ENCODE measurements around the gene ETV6. TPM values are rescaled to one million over a fixed set of nuclear protein-coding genes. Genes with fewer than 3 reads are reported as not detected.

The ETV6 gene
- total RNA-seq, 2 experiments from 2014 or later, result 55.3 to 57.5 TPM

DNA sequence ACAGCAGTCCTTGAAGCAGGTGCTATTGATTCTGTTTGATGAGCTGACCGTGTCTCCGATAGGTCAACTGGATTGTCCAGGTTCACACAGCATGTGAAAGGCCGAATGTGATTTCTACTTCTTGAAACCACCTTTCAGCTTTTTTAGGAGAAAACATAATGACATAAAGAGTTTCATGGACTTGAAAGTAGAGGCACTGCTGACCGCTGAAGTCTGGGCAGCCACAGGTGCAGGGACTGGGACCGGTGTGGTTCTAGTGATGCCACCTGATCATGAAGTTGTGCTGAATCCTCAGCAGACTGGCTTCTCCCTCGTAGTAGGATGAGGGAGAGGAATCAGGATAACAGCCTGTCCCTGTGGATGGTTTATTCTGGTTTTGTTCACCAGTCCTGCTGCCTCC, 108.1 kb downstream of the ETV6 start:
- no peaks in the 10 kb centered on the region for H3K27me3 Mint-ChIP-seq
- H3K9me3 Mint-ChIP-seq, result no peaks in the 10 kb centered on the region
- POLR2A ChIA-PET, result interaction anchor here (1.5 kb wide), 1 partner anchor 107 kb away, joined by 3 read pairs; no protein-coding TSS in a partner anchor
- peaks cover 37% of the 10 kb centered on the region for H3K4me1 Mint-ChIP-seq (ENCODE audit: low read depth)
- DNase-seq, result no peak
- peaks cover 39% of the 10 kb centered on the region for H3K36me3 Mint-ChIP-seq
- intact Hi-C loops (cut with micrococcal nuclease), result no loop called here
- H3K4me3 Mint-ChIP-seq, result no peak overlapping the region
- no peak overlapping the region for H3K27ac Mint-ChIP-seq
- CTCF ChIA-PET, result interaction anchor here (0.6 to 2.1 kb wide), 2 partner anchors 264 to 276 kb away, joined by 3 to 9 read pairs; no protein-coding TSS in a partner anchor

DNA sequence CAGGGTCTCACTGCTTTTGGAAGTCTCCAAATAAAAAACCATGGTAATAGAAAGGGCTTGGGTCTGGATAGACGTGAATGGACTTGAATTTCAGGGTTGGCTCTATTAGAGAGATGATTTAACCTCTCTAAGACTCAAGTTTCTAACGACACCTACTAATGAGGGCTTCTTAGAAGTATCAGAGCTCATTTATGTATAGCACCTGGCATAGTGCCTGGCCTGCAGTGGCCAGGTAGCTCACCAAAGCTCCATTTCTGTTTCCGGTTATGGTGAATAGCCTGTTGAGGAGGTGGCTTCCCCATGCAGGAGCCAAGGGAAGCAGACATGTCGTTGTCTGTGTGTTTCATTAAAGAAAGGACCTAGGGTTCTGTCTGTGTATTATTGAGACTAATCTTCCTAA, 108.6 kb downstream of the ETV6 start:
- POLR2A ChIA-PET, result interaction anchor here (1.5 kb wide), 1 partner anchor 108 kb away, joined by 3 read pairs; no protein-coding TSS in a partner anchor
- Mint-ChIP-seq H3K36me3 (peaks cover 38% of the 10 kb centered on the region), H3K27ac (no peak overlapping the region), H3K9me3 (no peaks in the 10 kb centered on the region), H3K27me3 (no peaks in the 10 kb centered on the region), H3K4me1 (ENCODE audit: low read depth) (peaks cover 41% of the 10 kb centered on the region), H3K4me3 (no peak overlapping the region)
- DNase-seq, result no peak
- CTCF ChIA-PET, result interaction anchor here (2.1 kb wide), 1 partner anchor 275 kb away, joined by 9 read pairs; no protein-coding TSS in a partner anchor
- intact Hi-C loops (cut with micrococcal nuclease), result no loop called here

GRCh38 chr12:11758510-11759493, 109.3 kb downstream of the ETV6 start:
- H3K9me3 Mint-ChIP-seq, result no peaks in the 10 kb centered on the region
- H3K4me1 Mint-ChIP-seq (ENCODE audit: low read depth), result peaks cover 47% of the 10 kb centered on the region
- ChIA-PET POLR2A (interaction anchor here (0.6 to 1.5 kb wide), 3 partner anchors 27 to 109 kb away, joined by 3 to 5 read pairs (median 3); no protein-coding TSS in a partner anchor), CTCF (interaction anchor here (0.6 to 2.1 kb wide), 4 partner anchors 73 to 274 kb away, joined by 3 to 9 read pairs (median 4); no protein-coding TSS in a partner anchor)
- intact Hi-C loops (cut with micrococcal nuclease), result no loop called here
- H3K27me3 Mint-ChIP-seq, result no peaks in the 10 kb centered on the region
- peaks cover 33% of the 10 kb centered on the region for H3K36me3 Mint-ChIP-seq
- DNase-seq, result peak; percentile 43
- H3K4me3 Mint-ChIP-seq, result no peak overlapping the region
- peak overlapping the region; percentile 76 for H3K27ac Mint-ChIP-seq

- DNase-seq, result no peak
- Mint-ChIP-seq H3K27ac (no peak overlapping the region), H3K4me3 (no peak overlapping the region), H3K36me3 (peaks cover 31% of the 10 kb centered on the region), H3K4me1 (ENCODE audit: low read depth) (peaks cover 54% of the 10 kb centered on the region), H3K27me3 (no peaks in the 10 kb centered on the region), H3K9me3 (no peaks in the 10 kb centered on the region)
- intact Hi-C loops (cut with micrococcal nuclease), result no loop called here
- CTCF ChIA-PET, result interaction anchor here (1.5 to 2.1 kb wide), 2 partner anchors 83 to 274 kb away, joined by 3 to 9 read pairs; no protein-coding TSS in a partner anchor
- POLR2A ChIA-PET, result interaction anchor here (1.1 kb wide), 1 partner anchor 27 kb away, joined by 5 read pairs; no protein-coding TSS in a partner anchor
Observed at GRCh38 chr12:11759494-11759878, 110.0 kb downstream of the ETV6 start.

DNA sequence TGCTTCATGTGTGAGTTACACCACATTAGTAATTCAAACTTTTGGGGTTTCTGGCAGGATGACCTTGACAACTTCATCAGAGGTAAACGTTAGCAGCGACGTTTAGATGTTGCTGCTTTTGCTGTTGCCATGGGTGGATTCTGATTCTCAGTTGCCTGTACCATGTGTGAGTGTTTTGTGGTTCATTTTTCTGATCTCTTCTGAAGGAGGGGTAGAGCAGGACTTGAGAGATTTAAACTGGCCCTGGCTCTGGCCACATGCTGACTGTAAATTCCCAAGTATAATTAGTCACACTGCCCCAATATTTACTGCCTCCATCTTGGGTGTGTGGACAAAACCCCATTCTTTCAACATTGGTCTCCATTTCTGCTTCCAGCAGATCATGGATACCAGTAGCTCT, 110.4 kb downstream of the ETV6 start:
- no peak for DNase-seq
- Mint-ChIP-seq H3K4me1 (ENCODE audit: low read depth) (peaks cover 58% of the 10 kb centered on the region), H3K27me3 (no peaks in the 10 kb centered on the region), H3K4me3 (no peak overlapping the region), H3K36me3 (peaks cover 28% of the 10 kb centered on the region), H3K9me3 (no peaks in the 10 kb centered on the region), H3K27ac (no peak overlapping the region)
- ChIA-PET CTCF (interaction anchor here (0.7 to 1.5 kb wide), 3 partner anchors 83 to 180 kb away, joined by 3 read pairs; no protein-coding TSS in a partner anchor), POLR2A (interaction anchor here (1.1 kb wide), 1 partner anchor 28 kb away, joined by 5 read pairs; no protein-coding TSS in a partner anchor)
- intact Hi-C loops (cut with micrococcal nuclease), result no loop called here

- Mint-ChIP-seq H3K36me3 (peaks cover 21% of the 10 kb centered on the region), H3K4me3 (no peak overlapping the region)
Observed at GRCh38 chr12:11761869-11762567, 112.5 kb downstream of the ETV6 start.

DNA sequence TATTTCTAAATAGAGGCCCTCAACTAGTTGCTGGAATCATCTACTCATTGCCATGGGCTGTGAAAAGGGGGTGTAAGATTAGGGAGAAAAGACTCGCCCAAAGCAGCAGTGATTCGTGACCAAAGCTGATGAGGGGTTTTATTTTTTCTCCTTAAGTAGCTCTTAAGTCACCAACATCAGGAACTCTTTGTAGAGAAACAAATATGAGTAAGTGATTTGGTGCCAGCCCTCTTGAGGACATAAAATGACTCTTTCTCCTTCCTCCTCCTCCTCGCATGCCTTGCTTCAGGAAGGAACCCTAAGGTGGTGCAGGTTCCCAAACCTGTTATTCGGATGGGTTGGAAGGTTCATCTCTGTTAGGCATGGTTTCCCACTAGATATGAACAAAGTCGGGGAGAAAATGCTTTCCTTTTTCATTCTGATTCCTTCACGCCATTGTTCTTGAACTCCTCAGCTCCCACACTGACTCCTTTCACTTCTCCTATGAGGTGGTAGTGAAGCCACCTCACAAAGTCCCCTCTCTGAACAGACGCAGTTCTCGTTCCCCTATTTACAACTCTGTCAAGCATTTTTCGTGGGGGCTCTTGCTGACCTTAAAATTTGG, 113.4 kb downstream of the ETV6 start:
- CTCF ChIA-PET, result interaction anchor here (1.0 to 3.5 kb wide), 5 partner anchors 16 to 271 kb away, joined by 4 to 14 read pairs (median 5); no protein-coding TSS in a partner anchor
- peaks cover 87% of the 10 kb centered on the region for H3K4me1 Mint-ChIP-seq (ENCODE audit: low read depth)
- DNase-seq, result peak; percentile 34
- no peaks in the 10 kb centered on the region for H3K9me3 Mint-ChIP-seq
- intact Hi-C loops (cut with micrococcal nuclease), result loop anchor here (1.0 kb wide), 2 partner anchors 8 to 50 kb away; no protein-coding TSS in a partner anchor
- H3K27ac Mint-ChIP-seq, result peak overlapping the region; percentile 77
- H3K36me3 Mint-ChIP-seq, result peaks cover 24% of the 10 kb centered on the region
- no peaks in the 10 kb centered on the region for H3K27me3 Mint-ChIP-seq
- no peak overlapping the region for H3K4me3 Mint-ChIP-seq
- POLR2A ChIA-PET, result interaction anchor here (0.6 to 5.2 kb wide), 16 partner anchors 9 to 247 kb away, joined by 3 to 29 read pairs (median 4); partner anchors contain the start of gene ETV6

More at GRCh38 chr12:11761869-11762567, 112.5 kb downstream of the ETV6 start:
- no peaks in the 10 kb centered on the region for H3K27me3 Mint-ChIP-seq
- DNase-seq, result no peak
- no peaks in the 10 kb centered on the region for H3K9me3 Mint-ChIP-seq
- peak overlapping the region; percentile 77 for H3K27ac Mint-ChIP-seq
- peaks cover 79% of the 10 kb centered on the region for H3K4me1 Mint-ChIP-seq (ENCODE audit: low read depth)
- intact Hi-C loops (cut with micrococcal nuclease), result loop anchor here (1.0 kb wide), 2 partner anchors 9 to 49 kb away; no protein-coding TSS in a partner anchor
- CTCF ChIA-PET, result interaction anchor here (1.0 to 3.5 kb wide), 4 partner anchors 109 to 272 kb away, joined by 4 to 14 read pairs (median 4); no protein-coding TSS in a partner anchor
- POLR2A ChIA-PET, result interaction anchor here (0.6 to 5.2 kb wide), 14 partner anchors 10 to 248 kb away, joined by 3 to 29 read pairs (median 4); partner anchors contain the start of gene ETV6

- peak overlapping the region; percentile 18 for H3K27ac Mint-ChIP-seq
- no peak for DNase-seq
- no peak overlapping the region for H3K4me3 Mint-ChIP-seq
- no peaks in the 10 kb centered on the region for H3K27me3 Mint-ChIP-seq
- POLR2A ChIA-PET, result interaction anchor here (1.2 to 5.2 kb wide), 8 partner anchors 8 to 246 kb away, joined by 3 to 29 read pairs (median 4); partner anchors contain the start of gene ETV6
- H3K4me1 Mint-ChIP-seq (ENCODE audit: low read depth), result peaks cover 93% of the 10 kb centered on the region
- intact Hi-C loops (cut with micrococcal nuclease), result no loop called here
- CTCF ChIA-PET, result interaction anchor here (1.2 to 3.5 kb wide), 6 partner anchors 15 to 270 kb away, joined by 4 to 14 read pairs (median 4); no protein-coding TSS in a partner anchor
- peaks cover 24% of the 10 kb centered on the region for H3K36me3 Mint-ChIP-seq
- no peaks in the 10 kb centered on the region for H3K9me3 Mint-ChIP-seq
Observed at GRCh38 chr12:11763760-11764520, 114.5 kb downstream of the ETV6 start.

DNA sequence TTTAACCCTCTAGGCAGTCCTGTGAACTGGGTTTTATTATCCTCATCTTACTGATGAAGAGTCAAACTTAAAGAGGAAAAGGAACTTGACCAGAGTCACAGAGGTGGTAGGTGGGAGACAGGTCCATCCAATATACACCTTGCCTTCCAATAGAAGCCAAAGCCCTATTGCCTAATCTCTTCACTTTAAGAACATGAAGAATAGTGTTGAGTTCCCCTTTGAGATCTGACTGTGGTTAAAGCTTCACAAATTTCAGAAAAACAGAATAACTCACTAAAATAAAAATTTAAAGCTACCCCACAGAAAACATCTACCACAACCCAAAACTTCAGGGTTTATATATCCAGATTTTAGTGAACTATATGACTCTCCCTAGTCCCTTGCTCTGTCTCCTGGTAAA, 115.4 kb downstream of the ETV6 start:
- H3K27me3 Mint-ChIP-seq, result no peaks in the 10 kb centered on the region
- ChIA-PET CTCF (interaction anchor here (0.6 to 3.5 kb wide), 5 partner anchors 110 to 610 kb away, joined by 3 to 14 read pairs (median 4); no protein-coding TSS in a partner anchor), POLR2A (interaction anchor here (1.0 to 5.2 kb wide), 6 partner anchors 15 to 216 kb away, joined by 4 to 29 read pairs (median 6); partner anchors contain the start of gene ETV6)
- H3K4me3 Mint-ChIP-seq, result no peak overlapping the region
- intact Hi-C loops (cut with micrococcal nuclease), result loop anchor here (1.0 to 5.0 kb wide), 7 partner anchors 34 to 244 kb away; no protein-coding TSS in a partner anchor
- peaks cover 27% of the 10 kb centered on the region for H3K36me3 Mint-ChIP-seq
- no peak for DNase-seq
- H3K27ac Mint-ChIP-seq, result peak overlapping the region; percentile 84
- H3K9me3 Mint-ChIP-seq, result no peaks in the 10 kb centered on the region
- peaks cover 98% of the 10 kb centered on the region for H3K4me1 Mint-ChIP-seq (ENCODE audit: low read depth)

GRCh38 chr12:11765421-11765816, 115.9 kb downstream of the ETV6 start:
- H3K9me3 Mint-ChIP-seq, result no peaks in the 10 kb centered on the region
- peak overlapping the region; percentile 84 for H3K27ac Mint-ChIP-seq

More at GRCh38 chr12:11765421-11765816, 115.9 kb downstream of the ETV6 start:
- Mint-ChIP-seq H3K4me3 (peak overlapping the region; percentile 28), H3K4me1 (ENCODE audit: low read depth) (peaks cover 98% of the 10 kb centered on the region), H3K27me3 (no peaks in the 10 kb centered on the region), H3K36me3 (peaks cover 22% of the 10 kb centered on the region)
- intact Hi-C loops (cut with micrococcal nuclease), result loop anchor here (1.0 to 5.0 kb wide), 7 partner anchors 34 to 244 kb away; no protein-coding TSS in a partner anchor
- peak; percentile 37 for DNase-seq
- ChIA-PET CTCF (interaction anchor here (0.6 to 3.5 kb wide), 7 partner anchors 116 to 610 kb away, joined by 3 to 14 read pairs (median 4); partner anchors contain the start of gene ETV6), POLR2A (interaction anchor here (0.9 to 5.2 kb wide), 13 partner anchors 9 to 245 kb away, joined by 3 to 29 read pairs (median 4); partner anchors contain the start of gene ETV6)
